GM23338 (cell line): Measurements from ENCODE around the gene SSNA1. TPM values are rescaled to one million over a fixed set of nuclear protein-coding genes. Genes with fewer than 3 reads are reported as not detected.

Source experiments
- ATAC-seq: fragments of 200-7000 bp; cut with Tn5 transposase; 3 replicates; pipeline ENCODE4 v1.9.1; 2020
- DNase-seq: peaks from one replicate; pipeline ENCODE4 v3.0.0-alpha.2; 2015; ENCODE audit warnings: low spot score
- H2AFZ ChIP-seq: fragments of 200-600 bp; sonication (generic); 2 replicates; pipeline ENCODE4 v1.8.0; 2016; ENCODE audit warnings: antibody characterized with exemption, mild to moderate bottlenecking, moderate library complexity
- H3F3A ChIP-seq: fragments of 200-600 bp; sonication (generic); replicated peaks from 2 replicates; pipeline ENCODE4 v1.8.0; 2017; ENCODE audit warnings: antibody characterized with exemption, mixed run types, low read depth
- H3K27ac ChIP-seq: fragments of 200-600 bp; sonication (generic); 2 replicates; pipeline ENCODE4 v1.6.1; 2016; ENCODE audit warnings: low read depth
- H3K27me3 ChIP-seq: fragments of 200-600 bp; sonication (generic); 2 replicates; pipeline ENCODE4 v1.8.0; 2016; ENCODE audit warnings: mild to moderate bottlenecking, mixed run types, moderate library complexity; ENCODE audit not compliant: insufficient read depth
- H3K36me3 ChIP-seq: fragments of 200-600 bp; sonication (generic); 2 replicates; pipeline ENCODE4 v1.8.0; 2016; ENCODE audit warnings: mild to moderate bottlenecking; ENCODE audit not compliant: insufficient read depth
- H3K4me1 ChIP-seq: fragments of 200-600 bp; sonication (generic); 2 replicates; pipeline ENCODE4 v1.8.0; 2016; ENCODE audit warnings: mild to moderate bottlenecking, moderate library complexity; ENCODE audit not compliant: insufficient read depth
- H3K4me2 ChIP-seq: fragments of 200-600 bp; sonication (generic); 2 replicates; pipeline ENCODE4 v1.7.1; 2017; ENCODE audit warnings: mixed run types
- H3K4me3 ChIP-seq: fragments of 200-600 bp; sonication (generic); 2 replicates; pipeline ENCODE4 v1.6.1; 2016; ENCODE audit warnings: mixed run types
- H3K79me2 ChIP-seq: fragments of 200-600 bp; sonication (generic); replicated peaks from 2 replicates; pipeline ENCODE4 v1.8.0; 2017; ENCODE audit warnings: mild to moderate bottlenecking; ENCODE audit not compliant: insufficient read depth
- H3K9me2 ChIP-seq: fragments of 200-600 bp; sonication (generic); 2 replicates; pipeline ENCODE4 v1.8.0; 2017; ENCODE audit not compliant: insufficient read depth
- H4K20me1 ChIP-seq: fragments of 200-600 bp; sonication (generic); replicated peaks from 2 replicates; pipeline ENCODE4 v1.8.0; 2017; ENCODE audit warnings: mild to moderate bottlenecking; ENCODE audit not compliant: insufficient read depth
- H3K27ac Mint-ChIP-seq: 2 replicates; pipeline ENCODE4 v1.8.0; 2020; ENCODE audit warnings: inconsistent platforms, mild to moderate bottlenecking, moderate library complexity, mixed read lengths
- H3K27me3 Mint-ChIP-seq: 3 replicates; pipeline ENCODE4 v1.8.0; 2022; ENCODE audit warnings: low read depth, mild to moderate bottlenecking, moderate library complexity, mixed read lengths, inconsistent platforms; ENCODE audit not compliant: insufficient read depth, poor library complexity
- H3K36me3 Mint-ChIP-seq: 3 replicates; pipeline ENCODE4 v1.8.0; 2021; ENCODE audit warnings: low read depth, mild to moderate bottlenecking, inconsistent platforms, moderate library complexity, mixed read lengths
- H3K4me1 Mint-ChIP-seq: 3 replicates; pipeline ENCODE4 v1.8.0; 2020; ENCODE audit warnings: mild to moderate bottlenecking, inconsistent platforms, mixed read lengths
- H3K4me3 Mint-ChIP-seq: 3 replicates; pipeline ENCODE4 v1.8.0; 2021; ENCODE audit warnings: moderate library complexity, mild to moderate bottlenecking, inconsistent platforms, mixed read lengths
- H3K9me3 Mint-ChIP-seq: 3 replicates; pipeline ENCODE4 v1.8.0; 2020; ENCODE audit warnings: moderate library complexity, mild to moderate bottlenecking, inconsistent platforms, mixed read lengths
- EZH2 ChIP-seq: fragments of 200-600 bp; sonication (generic); IDR thresholded peaks from one replicate; pipeline ENCODE4 v1.8.0; 2017; ENCODE audit warnings: antibody characterized with exemption, mild to moderate bottlenecking, low read depth; ENCODE audit not compliant: unreplicated experiment
- NANOG ChIP-seq: IDR thresholded peaks from 2 replicates; pipeline ENCODE4 v1.6.1; 2016; ENCODE audit warnings: antibody characterized with exemption, borderline replicate concordance
- POLR2AphosphoS5 ChIP-seq: IDR thresholded peaks from 2 replicates; pipeline ENCODE4 v1.6.1; 2016; ENCODE audit warnings: antibody characterized with exemption, low read depth
- polyA plus RNA-seq: library from polyadenylated mRNA; unstranded; fragments of >200 nt; fragmentation: Nextera tagmentation; extraction: Ambion mirVana; gene quantifications from 2 replicates; pipeline ENCODE4 v1.2.1, GENCODE V29; 2016
- total RNA-seq: library from RNA; depleted of rRNA; stranded (reverse); fragments of >200 nt; shearing (Covaris generic); gene quantifications from 2 replicates; pipeline ENCODE4 v1.2.3, GENCODE V29; 2014
- TF ChIP-seq, protein P1 (sequence below), 2 experiments: fragments of 200-600 bp in 1 of 2; sonication (generic) in 1 of 2; conservative IDR thresholded peaks; 2 replicates each; pipeline versions ENCODE4 v1.5.1 to v1.6.1; 2016 to 2017; ENCODE audit warnings: antibody characterized with exemption in 2 of 2, low read depth in 2 of 2, mild to moderate bottlenecking in 2 of 2, moderate library complexity in 1 of 2
- TF ChIP-seq, protein P2 (sequence below): IDR thresholded peaks from 2 replicates; pipeline ENCODE4 v1.6.1; 2016; ENCODE audit warnings: antibody characterized with exemption

The SSNA1 gene
- total and polyA plus RNA-seq, 2 experiments from 2014 or later: 132 to 154 TPM

DNA sequence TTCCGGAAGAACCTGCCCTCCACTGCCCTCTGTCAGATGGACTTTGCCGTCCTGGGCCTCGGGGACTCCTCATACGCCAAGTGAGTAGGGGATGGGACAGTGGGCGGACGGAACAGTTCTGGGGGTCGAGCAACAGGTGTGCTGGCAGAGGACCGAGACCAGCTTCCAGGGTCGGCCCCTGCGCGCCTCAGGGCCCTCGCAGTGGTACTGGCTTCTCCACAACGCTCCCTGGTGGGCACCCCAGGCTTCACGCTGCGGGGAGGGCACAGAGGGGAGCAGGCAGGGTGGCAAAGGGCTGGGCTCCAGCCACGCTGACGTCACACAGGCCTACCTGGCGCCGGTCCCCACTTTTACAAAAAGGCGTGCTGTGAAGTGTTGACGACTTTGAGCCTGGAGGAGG is 24.0 kb downstream of the SSNA1 start:
- peaks cover 2% of the 10 kb centered on the region for H3K27me3 Mint-ChIP-seq
- no peaks in the 10 kb centered on the region; the same call in 2 of the 3 replicates for H3K9me3 Mint-ChIP-seq
- Histone ChIP-seq H4K20me1 (no peaks in the 10 kb centered on the region; the same call in 1 of the 2 replicates), H2AFZ (no peak overlapping the region), H3F3A (0 out of 2 replicates have a peak, but pooled peaks cover under 1% of the 10 kb centered on the region), H3K9me2 (no peaks in the 10 kb centered on the region), H3K4me3 (no peak overlapping the region), H3K79me2 (no peaks in the 10 kb centered on the region), H3K27me3 (no peaks in the 10 kb centered on the region), H3K36me3 (no peaks in the 10 kb centered on the region), H3K4me1 (no peaks in the 10 kb centered on the region), H3K27ac (no peak overlapping the region), H3K4me2 (no peak overlapping the region)
- no peak for TF ChIP-seq NANOG
- TF ChIP-seq, protein P1, sequence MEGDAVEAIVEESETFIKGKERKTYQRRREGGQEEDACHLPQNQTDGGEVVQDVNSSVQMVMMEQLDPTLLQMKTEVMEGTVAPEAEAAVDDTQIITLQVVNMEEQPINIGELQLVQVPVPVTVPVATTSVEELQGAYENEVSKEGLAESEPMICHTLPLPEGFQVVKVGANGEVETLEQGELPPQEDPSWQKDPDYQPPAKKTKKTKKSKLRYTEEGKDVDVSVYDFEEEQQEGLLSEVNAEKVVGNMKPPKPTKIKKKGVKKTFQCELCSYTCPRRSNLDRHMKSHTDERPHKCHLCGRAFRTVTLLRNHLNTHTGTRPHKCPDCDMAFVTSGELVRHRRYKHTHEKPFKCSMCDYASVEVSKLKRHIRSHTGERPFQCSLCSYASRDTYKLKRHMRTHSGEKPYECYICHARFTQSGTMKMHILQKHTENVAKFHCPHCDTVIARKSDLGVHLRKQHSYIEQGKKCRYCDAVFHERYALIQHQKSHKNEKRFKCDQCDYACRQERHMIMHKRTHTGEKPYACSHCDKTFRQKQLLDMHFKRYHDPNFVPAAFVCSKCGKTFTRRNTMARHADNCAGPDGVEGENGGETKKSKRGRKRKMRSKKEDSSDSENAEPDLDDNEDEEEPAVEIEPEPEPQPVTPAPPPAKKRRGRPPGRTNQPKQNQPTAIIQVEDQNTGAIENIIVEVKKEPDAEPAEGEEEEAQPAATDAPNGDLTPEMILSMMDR (conservative IDR thresholded peaks at IDR 0.05; ENCODE audit: low read depth in 2 of 2): peak in 1 of 2 experiments; percentile 45; a peak in 2 of 4 replicates
- H3K27ac Mint-ChIP-seq: no peak overlapping the region
- H3K36me3 Mint-ChIP-seq: peaks cover 22% of the 10 kb centered on the region
- DNase-seq (no peak), ATAC-seq (no peak)
- peaks cover 6% of the 10 kb centered on the region for H3K4me1 Mint-ChIP-seq
- H3K4me3 Mint-ChIP-seq: no peak overlapping the region

DNA sequence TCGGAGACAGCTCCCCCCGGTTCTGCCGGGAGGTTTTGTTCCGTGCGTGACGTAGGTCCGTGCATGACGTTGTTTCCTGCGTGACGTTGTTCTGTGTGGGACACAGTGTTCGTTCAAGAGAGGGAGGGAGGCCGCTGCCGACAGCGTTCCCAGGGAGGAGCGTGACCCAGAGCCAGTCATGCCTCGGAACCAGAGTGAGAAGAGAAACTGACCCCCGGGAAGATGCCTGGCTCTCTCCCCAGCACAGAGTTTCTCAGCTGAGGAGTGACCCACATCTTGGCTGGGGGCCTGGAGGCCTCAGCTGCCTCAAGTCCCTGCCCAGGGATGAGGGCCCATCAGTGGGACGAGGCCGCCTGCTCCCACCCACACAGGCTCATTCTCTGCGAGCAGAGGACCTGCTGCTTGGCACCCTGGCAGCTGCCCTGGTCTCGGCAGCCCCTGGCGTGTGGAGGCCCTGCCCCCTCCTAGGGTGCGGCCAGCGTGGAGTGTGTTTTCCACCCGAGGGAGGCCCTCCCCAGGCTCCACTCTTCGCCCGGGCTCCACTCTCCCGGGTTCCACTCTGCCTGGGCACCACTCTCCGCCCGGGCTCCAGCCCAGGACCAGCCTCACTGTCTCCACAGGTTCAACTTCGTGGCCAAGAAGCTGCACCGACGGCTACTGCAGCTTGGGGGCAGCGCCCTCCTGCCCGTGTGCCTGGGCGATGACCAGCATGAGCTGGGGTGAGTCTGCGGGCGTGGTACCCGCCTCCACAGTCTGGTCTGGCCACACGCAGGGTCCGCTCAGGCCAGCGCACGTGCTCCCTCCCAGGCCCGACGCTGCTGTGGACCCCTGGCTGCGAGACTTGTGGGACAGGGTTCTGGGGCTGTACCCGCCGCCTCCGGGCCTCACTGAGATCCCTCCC is 24.9 kb downstream of the SSNA1 start:
- Mint-ChIP-seq H3K36me3 (peaks cover 16% of the 10 kb centered on the region), H3K27ac (no peak overlapping the region), H3K9me3 (no peaks in the 10 kb centered on the region; the same call in 2 of the 3 replicates), H3K4me1 (peaks cover 5% of the 10 kb centered on the region; the same call in 2 of the 3 replicates), H3K4me3 (no peak overlapping the region; the same call in 2 of the 3 replicates), H3K27me3 (peaks cover 2% of the 10 kb centered on the region)
- no peak for DNase-seq
- no peaks in the 10 kb centered on the region for H3K27me3 ChIP-seq
- no peaks in the 10 kb centered on the region for H3K36me3 ChIP-seq
- H3F3A ChIP-seq: 0 out of 2 replicates have a peak, but pooled peaks cover 3% of the 10 kb centered on the region
- no peak overlapping the region for H3K27ac ChIP-seq
- no peak overlapping the region for H3K4me3 ChIP-seq
- peak; percentile 5; the same call in 1 of the 3 replicates for ATAC-seq
- no peaks in the 10 kb centered on the region for H3K79me2 ChIP-seq
- H2AFZ ChIP-seq: no peak overlapping the region
- H3K9me2 ChIP-seq: no peaks in the 10 kb centered on the region
- no peak for TF ChIP-seq POLR2AphosphoS5
- TF ChIP-seq, protein P1 (conservative IDR thresholded peaks at IDR 0.05; ENCODE audit: low read depth in 2 of 2): peak in 1 of 2 experiments; percentile 59; a peak in 3 of 4 replicates
- TF ChIP-seq EZH2: no peak
- TF ChIP-seq, protein P2, sequence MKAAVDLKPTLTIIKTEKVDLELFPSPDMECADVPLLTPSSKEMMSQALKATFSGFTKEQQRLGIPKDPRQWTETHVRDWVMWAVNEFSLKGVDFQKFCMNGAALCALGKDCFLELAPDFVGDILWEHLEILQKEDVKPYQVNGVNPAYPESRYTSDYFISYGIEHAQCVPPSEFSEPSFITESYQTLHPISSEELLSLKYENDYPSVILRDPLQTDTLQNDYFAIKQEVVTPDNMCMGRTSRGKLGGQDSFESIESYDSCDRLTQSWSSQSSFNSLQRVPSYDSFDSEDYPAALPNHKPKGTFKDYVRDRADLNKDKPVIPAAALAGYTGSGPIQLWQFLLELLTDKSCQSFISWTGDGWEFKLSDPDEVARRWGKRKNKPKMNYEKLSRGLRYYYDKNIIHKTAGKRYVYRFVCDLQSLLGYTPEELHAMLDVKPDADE: no peak
- H3K4me2 ChIP-seq: no peak overlapping the region
- H4K20me1 ChIP-seq: no peaks in the 10 kb centered on the region; the same call in 1 of the 2 replicates
- H3K4me1 ChIP-seq: no peaks in the 10 kb centered on the region
